Cerebellar cortex (tissue), 1 donor: ENCODE data around the gene DAO.

Source experiments
- DNase-seq: peaks from one replicate; pipeline ENCODE4 v3.0.0-alpha.2; 2015; ENCODE audit warnings: low spot score

Gene DAO

GRCh38 chr12:108921946-108922345 lies 42.1 kb downstream of the DAO start:
- DNase-seq: no peak

GRCh38 chr12:108922918-108923317 lies 43.0 kb downstream of the DAO start:
- DNase-seq: no peak

GRCh38 chr12:108928695-108929094 lies 48.8 kb downstream of the DAO start:
- no peak for DNase-seq

GRCh38 chr12:108930155-108930554 lies 50.3 kb downstream of the DAO start:
- DNase-seq: peak; percentile 35

GRCh38 chr12:108930756-108931155 lies 50.9 kb downstream of the DAO start:
- DNase-seq: peak; percentile 85

- DNase-seq: no peak
Measured at GRCh38 chr12:108933949-108934348, 54.1 kb downstream of the DAO start.

GRCh38 chr12:108935159-108935763 lies 55.4 kb downstream of the DAO start:
- no peak for DNase-seq

GRCh38 chr12:108938247-108938924 lies 58.5 kb downstream of the DAO start:
- DNase-seq: no peak

GRCh38 chr12:108939594-108939993 lies 59.7 kb downstream of the DAO start:
- peak; percentile 67 for DNase-seq

GRCh38 chr12:108940138-108940537 lies 60.2 kb downstream of the DAO start:
- no peak for DNase-seq

- DNase-seq: no peak
Measured at GRCh38 chr12:108947097-108947496, 67.2 kb downstream of the DAO start.

GRCh38 chr12:108948367-108948766 lies 68.5 kb downstream of the DAO start:
- DNase-seq: no peak

- no peak for DNase-seq
Measured at GRCh38 chr12:108949976-108950375, 70.1 kb downstream of the DAO start.
